GM10248 (cell line): Measurements from ENCODE around the gene CACNA2D2.

Experiments
- CTCF ChIA-PET: fragments of 300-600 bp; sonication (Branson Sonifier 250); formaldehyde crosslinking; extraction: SDS; loops from one replicate; lab custom pipeline; 2021; ENCODE audit warnings: antibody characterized with exemption; lab: Yijun Ruan, JAX
- POLR2A ChIA-PET: fragments of 350-650 bp; sonication (Branson Sonifier 250); formaldehyde crosslinking; extraction: SDS; loops from one replicate; lab custom pipeline; 2020; ENCODE audit warnings: antibody characterized with exemption; lab: Yijun Ruan, JAX
- DNase-seq: peaks from one replicate; pipeline ENCODE4 v3.0.0; 2012; ENCODE audit errors: extremely low spot score
- CTCF ChIP-seq: IDR thresholded peaks from 2 replicates; pipeline ENCODE4 v1.5.1; 2012; ENCODE audit warnings: mild to moderate bottlenecking, low read depth; ENCODE audit errors: extremely low read depth, missing control alignments, control extremely low read depth

The CACNA2D2 gene

GRCh38 chr3:50502584-50503423, 630 bp downstream of the CACNA2D2 start:
- CTCF ChIA-PET, result interaction anchor here (1.2 kb wide), 1 partner anchor 40 kb away, joined by 3 read pairs; no protein-coding TSS in a partner anchor
- DNase-seq, result no peak
- POLR2A ChIA-PET, result no interaction called here
- TF ChIP-seq CTCF, result no peak

DNA sequence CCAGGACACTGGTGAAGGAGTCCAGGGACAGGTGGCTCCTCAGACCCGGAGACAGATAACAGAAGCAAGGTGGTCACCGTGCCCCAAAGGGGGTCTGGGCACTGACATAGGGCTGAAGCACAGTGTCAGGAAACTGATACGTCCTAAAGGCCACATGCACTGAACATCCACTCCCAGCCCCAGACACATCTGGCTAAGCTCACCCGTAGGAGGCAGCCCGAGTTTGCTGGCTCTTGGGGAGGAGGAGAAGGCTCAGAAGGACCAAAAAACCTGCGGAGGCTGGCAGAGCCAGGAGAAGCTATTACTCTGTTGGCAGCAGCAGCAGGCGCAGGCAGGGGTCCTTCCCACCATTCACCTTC, 1.2 kb downstream of the CACNA2D2 start:
- DNase-seq, result no peak
- no peak for TF ChIP-seq CTCF
- POLR2A ChIA-PET, result no interaction called here
- CTCF ChIA-PET, result interaction anchor here (1.2 to 1.9 kb wide), 2 partner anchors 14 to 40 kb away, joined by 3 to 4 read pairs; no protein-coding TSS in a partner anchor

GRCh38 chr3:50495609-50496423, 7.6 kb downstream of the CACNA2D2 start:
- DNase-seq, result no peak
- TF ChIP-seq CTCF, result no peak
- ChIA-PET POLR2A (no interaction called here), CTCF (interaction anchor here (1.1 kb wide), 1 partner anchor 46 kb away, joined by 3 read pairs; no protein-coding TSS in a partner anchor)

GRCh38 chr3:50494126-50494525, 9.3 kb downstream of the CACNA2D2 start:
- TF ChIP-seq CTCF, result no peak
- DNase-seq, result no peak
- ChIA-PET POLR2A (interaction anchor here (0.6 kb wide), 1 partner anchor 25 kb away, joined by 6 read pairs; no protein-coding TSS in a partner anchor), CTCF (interaction anchor here (1.0 kb wide), 1 partner anchor 9 kb away, joined by 3 read pairs; no protein-coding TSS in a partner anchor)

GRCh38 chr3:50493623-50494022, 9.8 kb downstream of the CACNA2D2 start:
- no peak for TF ChIP-seq CTCF
- no peak for DNase-seq
- CTCF ChIA-PET, result interaction anchor here (1.0 kb wide), 1 partner anchor 9 kb away, joined by 3 read pairs; no protein-coding TSS in a partner anchor
- POLR2A ChIA-PET, result interaction anchor here (0.6 kb wide), 1 partner anchor 25 kb away, joined by 6 read pairs; no protein-coding TSS in a partner anchor

- POLR2A ChIA-PET, result no interaction called here
- no peak for TF ChIP-seq CTCF
- DNase-seq, result no peak
- CTCF ChIA-PET, result interaction anchor here (1.0 kb wide), 1 partner anchor 8 kb away, joined by 3 read pairs; no protein-coding TSS in a partner anchor
Measured at GRCh38 chr3:50493086-50493485, 10.3 kb downstream of the CACNA2D2 start.
